Uterus (tissue), 4 donors: ENCODE measurements around the gene PCNX3. TPM values are rescaled to one million over a fixed set of nuclear protein-coding genes. Genes with fewer than 3 reads are reported as not detected.

Source experiments
- DNase-seq, 2 donors: peaks; one replicate each; pipeline ENCODE4 v3.0.0-alpha.2; 2019 to 2020
- H3K27ac ChIP-seq, 2 donors: fragments of 200-600 bp; sonication (generic); 1 replicate in 1 of 2; 2 replicates in 1 of 2; pipeline ENCODE4 v1.5.1; 2016 to 2018
- H3K27me3 ChIP-seq, 2 donors: fragments of 200-600 bp; sonication (generic); one replicate each; pipeline ENCODE4 v1.5.1; 2018 to 2019; ENCODE audit warnings: control low read depth in 1 of 2
- H3K36me3 ChIP-seq, 2 donors: fragments of 200-600 bp; sonication (generic); one replicate each; pipeline ENCODE4 v1.5.1; 2019; ENCODE audit warnings: control low read depth in 1 of 2
- H3K4me1 ChIP-seq, 2 donors: fragments of 200-600 bp; sonication (generic); one replicate each; pipeline ENCODE4 v1.5.1; 2018 to 2019; ENCODE audit warnings: control low read depth in 1 of 2
- H3K4me3 ChIP-seq, 2 donors: fragments of 200-600 bp; sonication (generic); 1 replicate in 1 of 2; 2 replicates in 1 of 2; pipeline ENCODE4 v1.5.1; 2018 to 2019; ENCODE audit warnings: mild to moderate bottlenecking in 1 of 2
- H3K9me3 ChIP-seq, 2 donors: fragments of 200-600 bp; sonication (generic); one replicate each; pipeline ENCODE4 v1.5.1; 2019; ENCODE audit warnings: control low read depth in 1 of 2
- CTCF ChIP-seq, 4 experiments: fragments of 200-600 bp in 2 of 4; fragments of 450-650 bp in 2 of 4; sonication (generic) in 2 of 4; IDR thresholded peaks; one replicate each; pipeline ENCODE4 v1.5.1; 2016 to 2019; ENCODE audit warnings: antibody characterized with exemption in 4 of 4, mild to moderate bottlenecking in 2 of 4, moderate library complexity in 1 of 4
- POLR2A ChIP-seq, 2 donors: fragments of 450-650 bp; IDR thresholded peaks; one replicate each; pipeline ENCODE4 v1.6.1; 2016; ENCODE audit warnings: antibody characterized with exemption in 2 of 2, mild to moderate bottlenecking in 1 of 2, moderate library complexity in 1 of 2
- intact Hi-C: fragments of 100-400 bp; cut with DNase I; formaldehyde crosslinking; loops from one replicate; pipeline ENCODE4 v1.15.1; 2023; ENCODE audit warnings: low total_unique reads
- total RNA-seq, 4 donors: library from RNA; depleted of rRNA in 3 of 4; stranded (reverse); fragments of >200 nt in 3 of 4; gene quantifications; one replicate each; pipeline versions ENCODE4 v1.1.0 to v1.2.4, GENCODE V29; 2014 to 2023
- donor health status: DM: yes; HTN: yes; CAD: no.

Gene PCNX3
- total RNA-seq, 4 donors from 2014 or later = 6.8 to 47.4 (median 24.6) TPM

- Histone ChIP-seq H3K4me1 (peaks cover 0 to 9% of the 10 kb centered on the region in 2 donors), H3K4me3 (no peak overlapping the region), H3K27me3 (no peaks in the 10 kb centered on the region), H3K36me3 (no peaks in the 10 kb centered on the region), H3K27ac (peak overlapping the region in 1 of 2 donors; percentile 10), H3K9me3 (no peaks in the 10 kb centered on the region)
- no peak for DNase-seq
- intact Hi-C loops = loop anchor here (10.0 kb wide), 1 partner anchor 55 kb away; no protein-coding TSS in a partner anchor
- TF ChIP-seq CTCF (IDR thresholded peaks at IDR 0.05) = no peak
- TF ChIP-seq POLR2A (IDR thresholded peaks at IDR 0.05) = no peak
Measured at GRCh38 chr11:65589444-65590239, 25.9 kb upstream of the PCNX3 start.

GRCh38 chr11:65590240-65590738 is 25.3 kb upstream of the PCNX3 start:
- DNase-seq = no peak
- Histone ChIP-seq H3K27me3 (no peaks in the 10 kb centered on the region), H3K4me1 (peaks cover 0 to 9% of the 10 kb centered on the region in 2 donors), H3K36me3 (no peaks in the 10 kb centered on the region), H3K27ac (no peak overlapping the region), H3K9me3 (no peaks in the 10 kb centered on the region), H3K4me3 (no peak overlapping the region)
- TF ChIP-seq CTCF (IDR thresholded peaks at IDR 0.05) = no peak
- TF ChIP-seq POLR2A (IDR thresholded peaks at IDR 0.05) = no peak
- intact Hi-C loops = no loop called here

GRCh38 chr11:65591939-65592857 is 23.4 kb upstream of the PCNX3 start:
- DNase-seq = no peak
- Histone ChIP-seq H3K4me1 (peaks cover 0 to 9% of the 10 kb centered on the region in 2 donors), H3K4me3 (no peak overlapping the region), H3K9me3 (no peaks in the 10 kb centered on the region), H3K36me3 (no peaks in the 10 kb centered on the region), H3K27ac (no peak overlapping the region), H3K27me3 (no peaks in the 10 kb centered on the region)
- TF ChIP-seq CTCF (IDR thresholded peaks at IDR 0.05) = no peak
- no peak for TF ChIP-seq POLR2A (IDR thresholded peaks at IDR 0.05)
- intact Hi-C loops = no loop called here

- Histone ChIP-seq H3K9me3 (no peaks in the 10 kb centered on the region), H3K27me3 (no peaks in the 10 kb centered on the region), H3K4me3 (no peak overlapping the region), H3K27ac (no peak overlapping the region), H3K4me1 (peaks cover 0 to 3% of the 10 kb centered on the region in 2 donors), H3K36me3 (no peaks in the 10 kb centered on the region)
- intact Hi-C loops = no loop called here
- no peak for DNase-seq
- TF ChIP-seq POLR2A (IDR thresholded peaks at IDR 0.05) = no peak
- TF ChIP-seq CTCF (IDR thresholded peaks at IDR 0.05) = no peak
Measured at GRCh38 chr11:65592858-65593517, 22.6 kb upstream of the PCNX3 start.
